ENCODE data around the gene SARS2. TPM values are rescaled to one million over a fixed set of nuclear protein-coding genes. Genes with fewer than 3 reads are reported as not detected.
A peak's percentile ranks its signal among the peaks of the same experiment; 100 is the strongest.
"Not testable (repeated sequence)": the region's sequence is repeated elsewhere in the genome, so short reads cannot be mapped to it uniquely, and the experiment has no call there.

The SARS2 gene
- total and polyA plus RNA-seq, 5 donors = 15.5 to 20.3 (median 17.2) TPM

DNA sequence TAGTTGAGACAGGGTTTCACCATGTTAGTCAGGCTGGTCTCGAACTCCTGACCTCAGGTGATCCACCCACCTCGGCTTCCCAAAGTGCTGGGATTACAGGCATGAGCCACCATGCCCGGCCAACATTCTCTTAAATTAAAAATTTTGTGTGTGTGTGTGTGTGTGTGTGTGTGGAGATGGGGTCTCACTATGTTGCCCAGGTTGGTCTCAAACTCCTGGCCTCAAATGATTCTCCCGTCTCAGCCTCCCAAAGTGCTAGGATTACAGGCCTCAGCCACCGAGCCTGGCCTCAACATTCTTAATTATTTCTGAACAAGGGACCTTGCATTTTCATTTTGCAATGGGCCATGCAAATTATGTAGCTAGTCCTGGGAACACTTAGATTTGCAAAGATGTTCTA, 35.6 kb upstream of the SARS2 start:
- 96% methylated on average over 5 of the region's 5 CpGs for WGBS
- H3K4me3 ChIP-seq (ENCODE audit: low read length); H3K9me3 ChIP-seq (ENCODE audit: control insufficient read depth, low read length); ATAC-seq; H3K27ac ChIP-seq (ENCODE audit: low read length); H3K27me3 ChIP-seq (ENCODE audit: control insufficient read depth, insufficient read depth); H3K4me1 ChIP-seq (ENCODE audit: control insufficient read depth, insufficient read depth, low read length); intact Hi-C loops (cut with DNase I); DNase-seq: not testable (repeated sequence)

- Histone ChIP-seq H3K9me3 (ENCODE audit: control insufficient read depth, low read length) (no peaks in the 10 kb centered on the region), H3K27me3 (ENCODE audit: control insufficient read depth, insufficient read depth) (no peaks in the 10 kb centered on the region), H3K4me3 (ENCODE audit: low read length) (no peak overlapping the region), H3K27ac (ENCODE audit: low read length) (no peak overlapping the region), H3K4me1 (ENCODE audit: control insufficient read depth, insufficient read depth, low read length) (no peaks in the 10 kb centered on the region)
- DNase-seq (no peak), ATAC-seq (no peak)
- intact Hi-C loops (cut with DNase I) = loop anchor here in 1 of 4 donors (5.0 kb wide), 1 partner anchor 368 kb away; no protein-coding TSS in a partner anchor
- 91% methylated on average over 2 of the region's 2 CpGs for WGBS
Observed at GRCh38 chr19:38964738-38965137, 34.2 kb upstream of the SARS2 start.

- Histone ChIP-seq H3K4me1 (ENCODE audit: control insufficient read depth, insufficient read depth, low read length) (no peaks in the 10 kb centered on the region), H3K9me3 (ENCODE audit: control insufficient read depth, low read length) (no peaks in the 10 kb centered on the region), H3K27me3 (ENCODE audit: control insufficient read depth, insufficient read depth) (no peaks in the 10 kb centered on the region), H3K4me3 (ENCODE audit: low read length) (no peak overlapping the region), H3K27ac (ENCODE audit: low read length) (no peak overlapping the region)
- DNase-seq (no peak), ATAC-seq (no peak)
- intact Hi-C loops (cut with DNase I) = loop anchor here in 1 of 4 donors (5.0 kb wide), 1 partner anchor 373 kb away; no protein-coding TSS in a partner anchor
- 88% methylated on average over 5 of the region's 5 CpGs for WGBS
Observed at GRCh38 chr19:38959618-38960017, 29.1 kb upstream of the SARS2 start.

DNA sequence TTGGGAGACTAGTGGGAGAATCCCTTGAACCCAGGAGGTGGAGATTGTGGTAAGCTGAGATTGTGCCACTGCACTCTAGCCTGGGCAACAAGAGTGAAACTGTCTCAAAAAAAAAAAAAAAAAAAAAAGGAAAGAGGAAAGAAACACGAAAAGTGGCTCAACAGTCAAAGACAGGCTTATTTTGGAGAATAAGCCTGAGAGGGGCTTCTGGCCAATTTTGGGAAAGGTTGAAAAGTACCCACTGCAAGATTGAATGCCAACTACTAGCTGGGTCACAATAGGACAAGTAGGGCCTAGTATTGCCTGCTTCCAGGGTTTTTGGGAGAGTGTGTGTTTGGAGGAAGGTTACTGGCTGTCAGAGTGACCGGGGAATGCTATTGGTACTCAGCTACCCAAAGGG, 27.7 kb upstream of the SARS2 start:
- Histone ChIP-seq H3K9me3 (ENCODE audit: control insufficient read depth, low read length) (no peaks in the 10 kb centered on the region), H3K4me3 (ENCODE audit: low read length) (no peak overlapping the region), H3K27ac (ENCODE audit: low read length) (no peak overlapping the region), H3K27me3 (ENCODE audit: control insufficient read depth, insufficient read depth) (no peaks in the 10 kb centered on the region), H3K4me1 (ENCODE audit: control insufficient read depth, insufficient read depth, low read length) (no peaks in the 10 kb centered on the region)
- intact Hi-C loops (cut with DNase I) = no loop called here
- DNase-seq (no peak), ATAC-seq (no peak)
- WGBS = 95% methylated on average over 2 of the region's 2 CpGs

GRCh38 chr19:38956264-38956663, 25.7 kb upstream of the SARS2 start:
- H3K27ac ChIP-seq (ENCODE audit: low read length) = no peak overlapping the region
- H3K9me3 ChIP-seq (ENCODE audit: control insufficient read depth, low read length) = no peaks in the 10 kb centered on the region
- WGBS = 90% methylated on average over 2 of the region's 2 CpGs
- intact Hi-C loops (cut with DNase I) = no loop called here
- H3K4me1 ChIP-seq (ENCODE audit: control insufficient read depth, insufficient read depth, low read length) = no peaks in the 10 kb centered on the region
- H3K4me3 ChIP-seq (ENCODE audit: low read length) = no peak overlapping the region
- no peak for ATAC-seq
- H3K27me3 ChIP-seq (ENCODE audit: control insufficient read depth, insufficient read depth) = no peaks in the 10 kb centered on the region
- DNase-seq = no peak

GRCh38 chr19:38953677-38954076, 23.1 kb upstream of the SARS2 start:
- Histone ChIP-seq H3K27me3 (ENCODE audit: control insufficient read depth, insufficient read depth) (no peaks in the 10 kb centered on the region), H3K4me1 (ENCODE audit: control insufficient read depth, insufficient read depth, low read length) (peaks cover 5% of the 10 kb centered on the region), H3K4me3 (ENCODE audit: low read length) (no peak overlapping the region), H3K9me3 (ENCODE audit: control insufficient read depth, low read length) (no peaks in the 10 kb centered on the region), H3K27ac (ENCODE audit: low read length) (no peak overlapping the region)
- DNase-seq (no peak), ATAC-seq (no peak)
- intact Hi-C loops (cut with DNase I) = no loop called here
- WGBS = 71% methylated on average over 4 of the region's 4 CpGs

GRCh38 chr19:38952395-38953165, 22.0 kb upstream of the SARS2 start:
- H3K27me3 ChIP-seq (ENCODE audit: control insufficient read depth, insufficient read depth) = no peaks in the 10 kb centered on the region
- ATAC-seq (no peak), DNase-seq (no peak)
- H3K9me3 ChIP-seq (ENCODE audit: control insufficient read depth, low read length) = no peaks in the 10 kb centered on the region
- H3K4me1 ChIP-seq (ENCODE audit: control insufficient read depth, insufficient read depth, low read length) = peaks cover 5% of the 10 kb centered on the region
- intact Hi-C loops (cut with DNase I) = no loop called here
- no peak overlapping the region for H3K27ac ChIP-seq (ENCODE audit: low read length)
- WGBS = 78% methylated on average over 13 of the region's 13 CpGs
- H3K4me3 ChIP-seq (ENCODE audit: low read length) = no peak overlapping the region

- intact Hi-C loops (cut with DNase I) = no loop called here
- no peak overlapping the region for H3K4me3 ChIP-seq (ENCODE audit: low read length)
Observed at GRCh38 chr19:38951187-38951586, 20.6 kb upstream of the SARS2 start.

DNA sequence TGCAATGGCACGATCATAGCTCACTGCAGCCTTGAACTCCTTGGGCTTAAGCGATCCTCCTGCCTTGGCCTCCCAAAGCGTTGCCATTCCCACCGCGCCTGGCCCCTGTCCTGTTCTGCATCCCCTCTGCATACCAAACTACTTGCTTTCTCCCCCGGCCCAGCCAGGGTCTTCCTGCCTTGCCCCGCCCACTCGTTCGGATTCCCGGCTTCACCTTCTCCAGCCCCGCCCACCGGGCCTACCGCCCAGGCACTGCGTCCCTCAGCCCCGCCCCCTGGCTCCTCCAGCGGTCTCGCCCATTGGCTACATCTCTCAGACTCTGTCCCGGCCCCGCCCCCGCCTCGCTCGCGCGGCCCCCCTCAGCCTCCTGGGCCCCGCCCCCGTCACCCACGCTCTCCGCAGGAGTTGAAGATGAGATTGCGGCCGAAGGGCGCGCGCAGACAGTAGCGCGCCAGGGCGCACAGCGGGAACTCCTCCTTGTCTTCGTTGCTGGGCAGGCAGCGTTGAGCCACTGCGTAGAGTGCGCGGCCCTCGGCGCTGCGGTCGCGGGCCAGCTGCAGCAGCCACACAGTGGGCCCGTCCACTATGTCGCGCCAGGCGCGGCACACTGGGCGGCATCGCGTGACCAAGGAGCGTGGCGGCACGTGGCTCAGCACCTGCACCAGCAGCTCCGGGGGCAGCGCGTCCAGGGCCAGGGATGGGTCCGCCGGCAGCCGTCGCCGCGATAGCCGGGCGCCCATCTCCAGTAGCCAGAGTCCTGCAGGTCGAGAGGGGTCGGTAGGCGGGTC, 19.2 kb upstream of the SARS2 start:
- 9% methylated on average over 72 of the region's 72 CpGs for WGBS
- DNase-seq (peak; percentile 92 to 96 (median 95)), ATAC-seq (peak; percentile 95 to 97)
- Histone ChIP-seq H3K4me3 (ENCODE audit: low read length) (peak overlapping the region; percentile 21), H3K27ac (ENCODE audit: low read length) (no peak overlapping the region), H3K27me3 (ENCODE audit: control insufficient read depth, insufficient read depth) (no peaks in the 10 kb centered on the region), H3K4me1 (ENCODE audit: control insufficient read depth, insufficient read depth, low read length) (peaks cover 5% of the 10 kb centered on the region), H3K9me3 (ENCODE audit: control insufficient read depth, low read length) (no peaks in the 10 kb centered on the region)
- intact Hi-C loops (cut with DNase I) = no loop called here

More at GRCh38 chr19:38951187-38951586, 20.6 kb upstream of the SARS2 start:
- 66% methylated on average over 3 of the region's 3 CpGs for WGBS
- Histone ChIP-seq H3K27ac (ENCODE audit: low read length) (no peak overlapping the region), H3K9me3 (ENCODE audit: control insufficient read depth, low read length) (no peaks in the 10 kb centered on the region), H3K4me1 (ENCODE audit: control insufficient read depth, insufficient read depth, low read length) (peaks cover 5% of the 10 kb centered on the region), H3K27me3 (ENCODE audit: control insufficient read depth, insufficient read depth) (no peaks in the 10 kb centered on the region)
- ATAC-seq = no peak
- DNase-seq = no peak

GRCh38 chr19:38946229-38947010, 15.9 kb upstream of the SARS2 start:
- Histone ChIP-seq H3K27me3 (ENCODE audit: control insufficient read depth, insufficient read depth) (no peaks in the 10 kb centered on the region), H3K4me3 (ENCODE audit: low read length) (no peak overlapping the region), H3K4me1 (ENCODE audit: control insufficient read depth, insufficient read depth, low read length) (peaks cover 5% of the 10 kb centered on the region), H3K27ac (ENCODE audit: low read length) (no peak overlapping the region), H3K9me3 (ENCODE audit: control insufficient read depth, low read length) (no peaks in the 10 kb centered on the region)
- intact Hi-C loops (cut with DNase I) = no loop called here
- WGBS = 89% methylated on average over 11 of the region's 11 CpGs
- ATAC-seq (no peak), DNase-seq (no peak)

Data from right cardiac atrium (tissue), 5 donors.